ENCODE results near the gene HTR2C.
"Not testable (repeated sequence)": the region's sequence is repeated elsewhere in the genome, so short reads cannot be mapped to it uniquely, and the experiment has no call there.

Gene HTR2C

GRCh38 chrX:114715096-114715495, 131.2 kb downstream of the HTR2C start:
- no peak for DNase-seq

GRCh38 chrX:114717921-114718320, 134.0 kb downstream of the HTR2C start:
- DNase-seq, result no peak

- no peak for DNase-seq
These were observed 182.7 kb downstream of the HTR2C start for GRCh38 chrX:114766541-114766940.

GRCh38 chrX:114774691-114775090, 190.8 kb downstream of the HTR2C start:
- no peak for DNase-seq

GRCh38 chrX:114782925-114783324, 199.0 kb downstream of the HTR2C start:
- no peak for DNase-seq

GRCh38 chrX:114787061-114787460, 203.2 kb downstream of the HTR2C start:
- DNase-seq, result no peak

GRCh38 chrX:114797494-114797893, 213.6 kb downstream of the HTR2C start:
- DNase-seq, result no peak

GRCh38 chrX:114798907-114799306, 215.0 kb downstream of the HTR2C start:
- DNase-seq, result no peak

GRCh38 chrX:114800719-114801118, 216.8 kb downstream of the HTR2C start:
- no peak for DNase-seq

- DNase-seq, result no peak
These were observed 235.6 kb downstream of the HTR2C start for GRCh38 chrX:114819509-114819908.

- DNase-seq, result no peak
These were observed 257.2 kb downstream of the HTR2C start for GRCh38 chrX:114841051-114841450.

GRCh38 chrX:114842181-114842580, 258.3 kb downstream of the HTR2C start:
- no peak for DNase-seq

GRCh38 chrX:114889481-114889880, 305.6 kb downstream of the HTR2C start:
- no peak for DNase-seq

GRCh38 chrX:114903618-114904017, 319.7 kb downstream of the HTR2C start:
- DNase-seq, result no peak

- no peak for DNase-seq
These were observed 321.4 kb downstream of the HTR2C start for GRCh38 chrX:114905251-114905650.

- no peak for DNase-seq
These were observed 323.2 kb downstream of the HTR2C start for GRCh38 chrX:114906984-114907510.

- DNase-seq, result no peak
These were observed 340.5 kb downstream of the HTR2C start for GRCh38 chrX:114924423-114924822.

GRCh38 chrX:114924856-114925255, 341.0 kb downstream of the HTR2C start:
- no peak for DNase-seq

GRCh38 chrX:114930227-114930626, 346.3 kb downstream of the HTR2C start:
- no peak for DNase-seq

- no peak for DNase-seq
These were observed 348.7 kb downstream of the HTR2C start for GRCh38 chrX:114932550-114932949.

GRCh38 chrX:114933291-114933690, 349.4 kb downstream of the HTR2C start:
- DNase-seq, result not testable (repeated sequence)

GRCh38 chrX:114937090-114937489, 353.2 kb downstream of the HTR2C start:
- DNase-seq, result not testable (repeated sequence)

GRCh38 chrX:114952696-114953095, 368.8 kb downstream of the HTR2C start:
- no peak for DNase-seq

Data from CD4-positive, alpha-beta T cell treated with Interleukin-15 for 1 hour (primary cell).